Measurements from ENCODE around the gene FGGY.

The FGGY gene

DNA sequence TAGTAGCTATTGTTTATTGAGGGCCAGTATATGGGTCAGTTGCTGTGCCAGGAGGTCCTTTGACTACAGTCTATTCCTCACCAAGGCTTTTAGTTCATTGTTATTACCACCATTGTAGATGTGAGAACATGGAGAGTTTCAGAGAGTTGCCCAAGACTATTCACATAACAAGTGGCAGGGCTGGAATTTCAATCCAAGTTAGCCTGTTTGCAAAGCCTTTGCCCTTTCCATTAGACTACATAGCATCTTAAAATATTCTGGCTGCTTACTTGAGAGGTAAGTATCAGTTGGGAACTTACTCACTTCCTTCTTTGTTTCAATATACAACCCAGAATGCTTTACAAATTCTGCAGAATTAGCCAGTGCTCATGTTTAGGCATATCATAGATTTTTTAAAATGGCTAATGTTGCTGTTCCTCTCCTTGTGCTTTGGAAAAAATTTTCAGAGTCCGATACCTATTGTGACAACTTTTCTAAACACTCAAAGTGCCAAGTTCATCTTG, 141.2 kb downstream of the FGGY start:
- POLR2A ChIA-PET: no interaction called here

DNA sequence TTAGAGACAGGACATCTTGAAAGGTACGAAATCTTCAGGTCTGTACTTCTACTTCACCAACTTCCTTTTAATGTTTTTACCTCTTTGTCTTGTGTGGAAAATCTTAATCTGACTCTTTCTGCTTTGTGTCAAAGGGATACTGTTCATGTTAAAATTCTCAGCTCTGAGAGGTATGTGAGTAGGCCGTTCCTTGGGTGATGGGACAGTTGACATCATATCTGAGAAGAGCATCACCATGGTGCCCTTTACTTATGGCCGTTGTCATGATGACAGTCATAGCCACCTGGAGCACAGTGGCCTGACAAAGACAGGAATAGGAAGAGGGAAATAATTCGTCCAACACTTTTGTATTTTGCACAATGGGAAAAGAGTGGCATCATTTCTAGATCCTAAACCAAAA, 145.6 kb downstream of the FGGY start:
- H3K4me3 ChIP-seq (ENCODE audit: low read depth, low read length): no peak overlapping the region
- CTCF ChIA-PET: interaction anchor here (0.8 to 3.8 kb wide), 2 partner anchors 19 to 257 kb away, joined by 3 to 10 read pairs; no protein-coding TSS in a partner anchor
- no peak for DNase-seq (ENCODE audit: low read depth, low spot score)

More for the DNA sequence above, 141.2 kb downstream of the FGGY start:
- TF ChIP-seq, protein P1, sequence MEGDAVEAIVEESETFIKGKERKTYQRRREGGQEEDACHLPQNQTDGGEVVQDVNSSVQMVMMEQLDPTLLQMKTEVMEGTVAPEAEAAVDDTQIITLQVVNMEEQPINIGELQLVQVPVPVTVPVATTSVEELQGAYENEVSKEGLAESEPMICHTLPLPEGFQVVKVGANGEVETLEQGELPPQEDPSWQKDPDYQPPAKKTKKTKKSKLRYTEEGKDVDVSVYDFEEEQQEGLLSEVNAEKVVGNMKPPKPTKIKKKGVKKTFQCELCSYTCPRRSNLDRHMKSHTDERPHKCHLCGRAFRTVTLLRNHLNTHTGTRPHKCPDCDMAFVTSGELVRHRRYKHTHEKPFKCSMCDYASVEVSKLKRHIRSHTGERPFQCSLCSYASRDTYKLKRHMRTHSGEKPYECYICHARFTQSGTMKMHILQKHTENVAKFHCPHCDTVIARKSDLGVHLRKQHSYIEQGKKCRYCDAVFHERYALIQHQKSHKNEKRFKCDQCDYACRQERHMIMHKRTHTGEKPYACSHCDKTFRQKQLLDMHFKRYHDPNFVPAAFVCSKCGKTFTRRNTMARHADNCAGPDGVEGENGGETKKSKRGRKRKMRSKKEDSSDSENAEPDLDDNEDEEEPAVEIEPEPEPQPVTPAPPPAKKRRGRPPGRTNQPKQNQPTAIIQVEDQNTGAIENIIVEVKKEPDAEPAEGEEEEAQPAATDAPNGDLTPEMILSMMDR (IDR thresholded peaks at IDR 0.05; ENCODE audit: insufficient read depth, low read length, missing control alignments): no peak
- DNase-seq (ENCODE audit: low read depth, low spot score): no peak
- H3K4me3 ChIP-seq (ENCODE audit: low read depth, low read length): no peak overlapping the region
- CTCF ChIA-PET: no interaction called here

DNA sequence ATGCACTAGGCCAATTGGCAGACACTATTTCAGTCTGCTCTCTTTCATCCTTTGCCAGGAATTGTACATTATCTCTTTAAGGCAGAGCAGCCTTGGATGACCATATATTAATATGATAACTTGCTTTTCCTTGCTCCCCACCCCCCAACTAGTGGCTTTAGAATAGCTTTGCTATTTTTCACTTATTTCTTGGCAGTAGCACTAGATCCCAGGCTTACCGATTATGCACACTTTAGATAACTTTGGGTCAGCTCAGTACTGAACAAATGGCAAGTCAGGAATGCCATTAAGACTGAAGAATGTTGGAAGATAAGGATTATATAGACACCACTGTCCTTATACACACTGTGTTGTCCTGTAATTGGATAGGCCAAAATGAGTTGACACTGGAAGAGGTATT, 146.4 kb downstream of the FGGY start:
- H3K4me3 ChIP-seq (ENCODE audit: low read depth, low read length): no peak overlapping the region
- POLR2A ChIA-PET: interaction anchor here (0.9 kb wide), 1 partner anchor 316 kb away, joined by 3 read pairs; no protein-coding TSS in a partner anchor
- CTCF ChIA-PET: interaction anchor here (0.8 to 3.8 kb wide), 2 partner anchors 19 to 257 kb away, joined by 3 to 10 read pairs; no protein-coding TSS in a partner anchor
- peak; percentile 46 for DNase-seq (ENCODE audit: low read depth, low spot score)
- TF ChIP-seq, protein P1 (IDR thresholded peaks at IDR 0.05; ENCODE audit: insufficient read depth, low read length, missing control alignments): no peak

More for the DNA sequence above, 145.6 kb downstream of the FGGY start:
- POLR2A ChIA-PET: interaction anchor here (0.9 kb wide), 1 partner anchor 317 kb away, joined by 3 read pairs; no protein-coding TSS in a partner anchor
- TF ChIP-seq, protein P1 (IDR thresholded peaks at IDR 0.05; ENCODE audit: insufficient read depth, low read length, missing control alignments): no peak

DNA sequence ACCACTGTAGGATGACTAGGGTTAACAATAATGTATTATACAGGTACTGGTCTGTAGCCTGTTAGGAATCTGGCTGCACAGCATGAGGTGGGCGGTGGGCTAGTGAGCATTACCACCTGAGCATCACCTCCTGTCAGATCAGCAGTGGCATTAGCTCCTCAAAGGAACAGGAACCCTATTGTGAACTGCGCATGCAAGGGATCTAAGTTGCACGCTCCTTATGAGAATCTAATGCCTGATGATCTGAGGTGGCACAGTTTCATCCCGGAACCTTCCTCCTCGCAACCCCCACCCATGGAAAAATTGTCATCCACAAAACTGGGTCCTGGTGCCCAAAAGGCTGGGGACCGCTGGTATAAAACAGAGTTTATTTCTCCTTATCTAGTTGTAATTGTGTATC, 147.6 kb downstream of the FGGY start:
- TF ChIP-seq, protein P1 (IDR thresholded peaks at IDR 0.05; ENCODE audit: insufficient read depth, low read length, missing control alignments): no peak
- CTCF ChIA-PET: interaction anchor here (1.0 to 3.8 kb wide), 2 partner anchors 13 to 255 kb away, joined by 4 to 10 read pairs; no protein-coding TSS in a partner anchor
- DNase-seq (ENCODE audit: low read depth, low spot score): no peak
- H3K4me3 ChIP-seq (ENCODE audit: low read depth, low read length): no peak overlapping the region
- POLR2A ChIA-PET: no interaction called here

DNA sequence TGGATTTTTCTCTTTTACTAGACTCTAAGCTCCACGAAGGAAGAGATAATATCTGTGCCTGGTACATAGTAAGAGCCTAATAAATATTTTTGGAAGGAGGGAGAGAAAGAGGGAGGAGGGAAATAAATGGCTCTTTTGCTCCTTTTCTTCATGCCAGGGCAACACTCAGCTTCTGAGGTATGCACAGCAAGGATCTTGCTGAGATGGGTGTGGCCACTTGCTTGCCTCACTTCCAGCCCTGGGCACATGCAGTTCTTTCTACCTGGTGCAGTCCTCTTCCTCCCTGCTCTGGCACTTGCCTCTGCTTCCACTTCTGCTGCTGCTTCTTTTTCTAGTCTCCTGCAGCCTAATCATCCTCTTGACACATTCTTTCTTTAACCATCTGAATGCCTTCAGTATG, 148.1 kb downstream of the FGGY start:
- CTCF ChIA-PET: interaction anchor here (1.0 to 3.8 kb wide), 3 partner anchors 13 to 255 kb away, joined by 3 to 10 read pairs (median 4); no protein-coding TSS in a partner anchor
- DNase-seq (ENCODE audit: low read depth, low spot score): no peak

More for the DNA sequence above, 148.1 kb downstream of the FGGY start:
- TF ChIP-seq, protein P1 (IDR thresholded peaks at IDR 0.05; ENCODE audit: insufficient read depth, low read length, missing control alignments): no peak
- POLR2A ChIA-PET: interaction anchor here (0.6 to 2.7 kb wide), 2 partner anchors 285 to 661 kb away, joined by 3 to 8 read pairs; partner anchors contain the start of gene JUN
- no peak overlapping the region for H3K4me3 ChIP-seq (ENCODE audit: low read depth, low read length)

Measured in AG04449 (cell line).